HG03095 (cell line): Measurements from ENCODE around the gene PLPPR4.
"Not testable (repeated sequence)": the region's sequence is repeated elsewhere in the genome, so short reads cannot be mapped to it uniquely, and the experiment has no call there.

Source experiments
- ATAC-seq: cut with Tn5 transposase; IDR thresholded peaks from one replicate; pipeline ENCODE4 v1.9.1; 2021; ENCODE audit warnings: moderate library complexity; ENCODE audit not compliant: unreplicated experiment

PLPPR4 gene

GRCh38 chr1:99264201-99265021 lies at the start of gene PLPPR4:
TSS of gene PLPPR4 (plus strand) at chr1:99264492. CDS start at chr1:99264594, 102 bp downstream.
- no peak for ATAC-seq

- ATAC-seq = no peak
These were observed 47.3 kb upstream of the PLPPR4 start for GRCh38 chr1:99216956-99217355.

- ATAC-seq = no peak
These were observed 46.7 kb upstream of the PLPPR4 start for GRCh38 chr1:99217599-99217998.

GRCh38 chr1:99218572-99218971 lies 45.7 kb upstream of the PLPPR4 start:
- no peak for ATAC-seq

GRCh38 chr1:99218999-99219398 lies 45.3 kb upstream of the PLPPR4 start:
- peak; percentile 85 for ATAC-seq

- no peak for ATAC-seq
These were observed 37.0 kb upstream of the PLPPR4 start for GRCh38 chr1:99227056-99227897.

- ATAC-seq = peak; percentile 87
These were observed 36.1 kb upstream of the PLPPR4 start for GRCh38 chr1:99228153-99228552.

- no peak for ATAC-seq
These were observed 35.2 kb upstream of the PLPPR4 start for GRCh38 chr1:99229122-99229521.

- ATAC-seq = no peak
These were observed 33.6 kb upstream of the PLPPR4 start for GRCh38 chr1:99230695-99231094.

- ATAC-seq = no peak
These were observed 32.1 kb upstream of the PLPPR4 start for GRCh38 chr1:99232172-99232571.

GRCh38 chr1:99233446-99233845 lies 30.8 kb upstream of the PLPPR4 start:
- no peak for ATAC-seq

- ATAC-seq = no peak
These were observed 27.5 kb upstream of the PLPPR4 start for GRCh38 chr1:99236756-99237155.

- no peak for ATAC-seq
These were observed 24.6 kb upstream of the PLPPR4 start for GRCh38 chr1:99239690-99240089.

- ATAC-seq = no peak
These were observed 23.7 kb upstream of the PLPPR4 start for GRCh38 chr1:99240621-99241020.

GRCh38 chr1:99246152-99246551 lies 18.1 kb upstream of the PLPPR4 start:
- ATAC-seq = no peak

GRCh38 chr1:99247199-99247598 lies 17.1 kb upstream of the PLPPR4 start:
- no peak for ATAC-seq

GRCh38 chr1:99250728-99251127 lies 13.6 kb upstream of the PLPPR4 start:
- no peak for ATAC-seq

- ATAC-seq = no peak
These were observed 13.0 kb upstream of the PLPPR4 start for GRCh38 chr1:99251308-99251707.

- ATAC-seq = no peak
These were observed 11.7 kb upstream of the PLPPR4 start for GRCh38 chr1:99252630-99253029.

- ATAC-seq = not testable (repeated sequence)
These were observed 3.9 kb upstream of the PLPPR4 start for GRCh38 chr1:99260402-99260801.

- ATAC-seq = no peak
These were observed 832 bp downstream of the PLPPR4 start for GRCh38 chr1:99265124-99265523.

GRCh38 chr1:99266726-99267125 lies 2.4 kb downstream of the PLPPR4 start:
- ATAC-seq = no peak
